BE2C (cell line): ENCODE results near the gene PBX1.

Source experiments
- DNase-seq: peaks from one replicate; pipeline ENCODE4 v3.0.0-alpha.2; 2020
- H3K27me3 ChIP-seq: fragments of 250-450 bp; sonication (Bioruptor Pico); 2 replicates; pipeline ENCODE4 v1.5.1; 2020; ENCODE audit warnings: mild to moderate bottlenecking
- H3K36me3 ChIP-seq: fragments of 250-450 bp; sonication (Bioruptor Pico); 2 replicates; pipeline ENCODE4 v1.5.1; 2020; ENCODE audit warnings: mild to moderate bottlenecking
- H3K4me1 ChIP-seq: fragments of 250-450 bp; sonication (Bioruptor Pico); 2 replicates; pipeline ENCODE4 v1.5.1; 2020
- H3K4me3 ChIP-seq: 2 replicates; pipeline ENCODE4 v1.5.1; 2011; ENCODE audit warnings: low read depth, low read length
- H3K9me3 ChIP-seq: fragments of 250-450 bp; sonication (Bioruptor Pico); 2 replicates; pipeline ENCODE4 v1.5.1; 2020
- TF ChIP-seq, protein P1 (sequence below): IDR thresholded peaks from 2 replicates; pipeline ENCODE4 v1.5.1; 2012; ENCODE audit warnings: mild to moderate bottlenecking, low read depth, low read length

The PBX1 gene

DNA sequence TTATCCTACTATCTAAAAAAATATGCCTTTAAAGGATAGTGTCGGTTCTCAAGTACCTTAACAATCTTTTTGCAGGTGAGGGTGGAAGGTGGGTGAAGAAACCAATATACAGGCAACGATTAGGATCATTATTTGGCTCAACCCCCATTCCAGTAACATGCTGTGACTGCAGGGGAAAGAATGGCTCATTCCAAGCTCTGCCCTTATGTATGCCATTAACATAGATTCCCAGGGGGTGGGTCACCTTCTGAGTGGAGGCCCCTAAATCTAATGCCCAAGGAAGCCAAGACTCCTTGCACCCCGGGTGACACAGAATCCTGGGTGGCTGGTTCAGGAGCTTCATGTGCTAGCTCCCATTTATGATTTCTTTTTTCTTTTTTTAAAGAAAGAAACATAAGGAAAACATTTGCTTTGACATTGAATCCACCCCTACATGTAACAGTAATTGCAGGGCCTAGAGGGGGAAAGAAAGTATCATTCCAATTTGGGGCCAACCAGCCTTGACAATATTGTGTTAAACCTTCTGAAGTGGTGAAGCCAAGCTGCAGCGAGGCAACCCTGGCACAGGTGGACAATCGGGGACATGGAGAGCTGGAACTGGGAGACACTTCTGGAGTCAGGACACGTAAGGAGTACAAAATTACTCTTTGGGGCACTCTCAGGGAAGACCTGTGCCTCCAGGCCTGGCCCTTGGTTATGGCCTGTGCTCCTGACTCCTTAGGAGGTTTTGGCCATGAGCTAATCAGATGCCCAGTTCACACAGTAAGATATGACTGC is 200.3 kb downstream of the PBX1 start:
- Histone ChIP-seq H3K4me3 (no peak overlapping the region), H3K27me3 (no peaks in the 10 kb centered on the region), H3K4me1 (no peaks in the 10 kb centered on the region), H3K9me3 (0 out of 2 replicates have a peak, but pooled peaks cover 3% of the 10 kb centered on the region), H3K36me3 (no peaks in the 10 kb centered on the region)
- no peak for DNase-seq
- TF ChIP-seq, protein P1, sequence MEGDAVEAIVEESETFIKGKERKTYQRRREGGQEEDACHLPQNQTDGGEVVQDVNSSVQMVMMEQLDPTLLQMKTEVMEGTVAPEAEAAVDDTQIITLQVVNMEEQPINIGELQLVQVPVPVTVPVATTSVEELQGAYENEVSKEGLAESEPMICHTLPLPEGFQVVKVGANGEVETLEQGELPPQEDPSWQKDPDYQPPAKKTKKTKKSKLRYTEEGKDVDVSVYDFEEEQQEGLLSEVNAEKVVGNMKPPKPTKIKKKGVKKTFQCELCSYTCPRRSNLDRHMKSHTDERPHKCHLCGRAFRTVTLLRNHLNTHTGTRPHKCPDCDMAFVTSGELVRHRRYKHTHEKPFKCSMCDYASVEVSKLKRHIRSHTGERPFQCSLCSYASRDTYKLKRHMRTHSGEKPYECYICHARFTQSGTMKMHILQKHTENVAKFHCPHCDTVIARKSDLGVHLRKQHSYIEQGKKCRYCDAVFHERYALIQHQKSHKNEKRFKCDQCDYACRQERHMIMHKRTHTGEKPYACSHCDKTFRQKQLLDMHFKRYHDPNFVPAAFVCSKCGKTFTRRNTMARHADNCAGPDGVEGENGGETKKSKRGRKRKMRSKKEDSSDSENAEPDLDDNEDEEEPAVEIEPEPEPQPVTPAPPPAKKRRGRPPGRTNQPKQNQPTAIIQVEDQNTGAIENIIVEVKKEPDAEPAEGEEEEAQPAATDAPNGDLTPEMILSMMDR: no peak

- H3K27me3 ChIP-seq: no peaks in the 10 kb centered on the region
- DNase-seq: no peak
- 0 out of 2 replicates have a peak, but pooled peaks cover 3% of the 10 kb centered on the region for H3K9me3 ChIP-seq
- H3K36me3 ChIP-seq: no peaks in the 10 kb centered on the region
- no peaks in the 10 kb centered on the region for H3K4me1 ChIP-seq
- TF ChIP-seq, protein P1: no peak
- H3K4me3 ChIP-seq: no peak overlapping the region
Measured at GRCh38 chr1:164759979-164760469, 201.0 kb downstream of the PBX1 start.

- TF ChIP-seq, protein P1: no peak
- 0 out of 2 replicates have a peak, but pooled peaks cover 3% of the 10 kb centered on the region for H3K9me3 ChIP-seq
- no peaks in the 10 kb centered on the region for H3K4me1 ChIP-seq
- no peak for DNase-seq
- H3K36me3 ChIP-seq: no peaks in the 10 kb centered on the region
- H3K27me3 ChIP-seq: no peaks in the 10 kb centered on the region
- H3K4me3 ChIP-seq: no peak overlapping the region
Measured at GRCh38 chr1:164760569-164760968, 201.6 kb downstream of the PBX1 start.

DNA sequence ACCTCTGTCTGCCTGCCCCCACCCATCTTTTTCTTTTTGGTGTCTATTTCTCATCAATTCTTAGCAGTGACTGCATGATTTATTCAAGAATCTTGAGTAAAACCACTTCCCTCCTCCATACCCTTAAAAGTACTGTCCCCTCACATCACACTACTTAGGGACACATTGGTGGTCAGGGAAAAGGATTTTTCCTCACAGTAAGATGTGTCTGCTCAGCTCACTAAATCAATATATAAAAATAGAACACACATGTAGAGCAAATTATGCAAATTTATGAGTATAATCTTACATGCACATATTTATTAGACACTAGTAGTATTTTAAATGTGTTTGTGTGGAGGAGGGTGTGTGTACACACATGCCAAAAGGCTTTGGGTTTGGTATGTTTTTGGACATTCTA is 202.0 kb downstream of the PBX1 start:
- no peak for DNase-seq
- TF ChIP-seq, protein P1: no peak
- Histone ChIP-seq H3K9me3 (0 out of 2 replicates have a peak, but pooled peaks cover 3% of the 10 kb centered on the region), H3K4me3 (no peak overlapping the region), H3K4me1 (no peaks in the 10 kb centered on the region), H3K27me3 (no peaks in the 10 kb centered on the region), H3K36me3 (no peaks in the 10 kb centered on the region)

DNA sequence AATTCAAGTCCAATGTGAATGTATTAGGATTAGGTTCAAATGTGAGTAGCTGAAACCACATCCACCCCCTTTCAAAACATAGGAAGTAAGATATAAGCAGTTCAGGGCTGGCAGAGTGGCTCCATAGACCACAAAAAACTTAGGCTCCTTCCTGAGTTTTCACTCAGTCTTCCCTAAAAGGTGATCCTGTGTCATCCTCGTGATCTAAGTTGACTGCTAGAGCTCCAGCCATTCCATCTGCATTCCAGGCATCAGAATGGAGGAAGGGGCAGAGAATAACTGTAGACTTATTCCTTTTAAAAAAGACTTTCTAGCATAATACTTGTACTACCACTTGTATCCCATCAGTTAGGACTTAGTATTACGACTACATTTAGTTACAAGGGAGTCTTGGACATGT is 204.1 kb downstream of the PBX1 start:
- no peak for DNase-seq
- 0 out of 2 replicates have a peak, but pooled peaks cover 3% of the 10 kb centered on the region for H3K9me3 ChIP-seq
- no peak overlapping the region for H3K4me3 ChIP-seq
- H3K4me1 ChIP-seq: no peaks in the 10 kb centered on the region
- TF ChIP-seq, protein P1: no peak
- no peaks in the 10 kb centered on the region for H3K36me3 ChIP-seq
- H3K27me3 ChIP-seq: no peaks in the 10 kb centered on the region

DNA sequence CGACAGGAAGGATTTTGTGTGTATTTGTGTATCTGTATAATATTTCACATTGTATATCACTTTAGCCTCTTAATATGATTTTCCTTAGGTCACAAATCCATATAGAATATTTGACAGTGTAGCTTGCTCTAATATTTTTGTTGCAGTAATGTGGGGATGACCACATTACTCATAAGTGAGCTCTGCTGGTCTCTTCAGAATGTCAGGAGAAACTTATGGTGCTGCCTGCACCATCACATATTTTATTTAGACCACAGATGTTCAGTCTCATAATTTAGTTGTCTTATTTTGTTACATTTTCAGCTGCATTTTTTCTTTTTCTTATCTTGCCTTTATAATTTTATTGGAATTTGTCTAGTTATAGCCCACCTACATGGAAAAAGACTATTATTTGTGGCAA is 205.3 kb downstream of the PBX1 start:
- TF ChIP-seq, protein P1: no peak
- Histone ChIP-seq H3K27me3 (no peaks in the 10 kb centered on the region), H3K4me3 (no peak overlapping the region), H3K36me3 (no peaks in the 10 kb centered on the region), H3K4me1 (no peaks in the 10 kb centered on the region), H3K9me3 (0 out of 2 replicates have a peak, but pooled peaks cover 3% of the 10 kb centered on the region)
- DNase-seq: no peak
